Large intestine (tissue), 3 donors: ENCODE measurements around the gene C14orf119. TPM values are rescaled to one million over a fixed set of nuclear protein-coding genes. Genes with fewer than 3 reads are reported as not detected.
"Not testable (repeated sequence)": the region's sequence is repeated elsewhere in the genome, so short reads cannot be mapped to it uniquely, and the experiment has no call there.

Source experiments
- DNase-seq, 2 donors: peaks; one replicate each; pipeline versions ENCODE4 v3.0.0 to v3.0.0-alpha.2; 2013
- H3K27ac ChIP-seq: one replicate; pipeline ENCODE4 v1.5.1; 2013; ENCODE audit warnings: low read length
- H3K27me3 ChIP-seq: 2 replicates; pipeline ENCODE4 v1.6.1; 2013; ENCODE audit warnings: low read length; ENCODE audit not compliant: control insufficient read depth, insufficient read depth
- H3K36me3 ChIP-seq: 2 replicates; pipeline ENCODE4 v1.6.1; 2013; ENCODE audit warnings: low read length; ENCODE audit not compliant: control insufficient read depth, insufficient read depth
- H3K4me1 ChIP-seq: one replicate; pipeline ENCODE4 v1.6.1; 2013; ENCODE audit warnings: low read length; ENCODE audit not compliant: control insufficient read depth, insufficient read depth
- H3K4me3 ChIP-seq: one replicate; pipeline ENCODE4 v1.5.1; 2013; ENCODE audit warnings: low read length
- H3K9me3 ChIP-seq: one replicate; pipeline ENCODE4 v1.6.1; 2013; ENCODE audit warnings: mild to moderate bottlenecking, low read depth, low read length, moderate library complexity; ENCODE audit not compliant: control insufficient read depth
- WGBS: methylation state at CpG from one replicate; pipeline ENCODE4 v1.1.5; 2013; ENCODE audit warnings: low lambda C conversion rate; ENCODE audit not compliant: insufficient coverage; 5-methylcytosine and 5-hydroxymethylcytosine counted together
- polyA plus RNA-seq: library from polyadenylated mRNA; unstranded; fragments of 120-200 nt; gene quantifications from one replicate; pipeline ENCODE4 v1.2.1, GENCODE V29; 2013

C14orf119 gene
- polyA plus RNA-seq, 1 donor = 60.9 TPM

GRCh38 chr14:23101986-23102625 lies 6.8 kb downstream of the C14orf119 start:
- Histone ChIP-seq H3K9me3 (no peaks in the 10 kb centered on the region), H3K4me3 (no peak overlapping the region), H3K27me3 (peaks cover 10% of the 10 kb centered on the region), H3K27ac (no peak overlapping the region), H3K36me3 (peaks cover 20% of the 10 kb centered on the region), H3K4me1 (no peaks in the 10 kb centered on the region)
- DNase-seq = no peak
- WGBS = 81% methylated on average over 2 of the region's 10 CpGs

GRCh38 chr14:23102801-23103200 lies 7.5 kb downstream of the C14orf119 start:
- Histone ChIP-seq H3K27me3 (peaks cover 10% of the 10 kb centered on the region), H3K4me1 (no peaks in the 10 kb centered on the region), H3K4me3 (no peak overlapping the region), H3K27ac (no peak overlapping the region), H3K36me3 (peaks cover 17% of the 10 kb centered on the region), H3K9me3 (no peaks in the 10 kb centered on the region)
- WGBS = no CpG with 5 or more reads among the region's 2 CpGs
- DNase-seq = no peak

- H3K36me3 ChIP-seq = peaks cover 9% of the 10 kb centered on the region
- no peak overlapping the region for H3K27ac ChIP-seq
- WGBS = no CpG with 5 or more reads among the region's 4 CpGs
- H3K9me3 ChIP-seq = peaks cover 6% of the 10 kb centered on the region
- DNase-seq = no peak
- H3K4me1 ChIP-seq = no peaks in the 10 kb centered on the region
- no peak overlapping the region for H3K4me3 ChIP-seq
- peaks cover 10% of the 10 kb centered on the region for H3K27me3 ChIP-seq
Observed at GRCh38 chr14:23103581-23103980, 8.3 kb downstream of the C14orf119 start.

- Histone ChIP-seq H3K36me3 (peaks cover 5% of the 10 kb centered on the region), H3K9me3 (peaks cover 7% of the 10 kb centered on the region), H3K4me1 (no peaks in the 10 kb centered on the region), H3K4me3 (no peak overlapping the region), H3K27me3 (peaks cover 10% of the 10 kb centered on the region), H3K27ac (no peak overlapping the region)
- DNase-seq = no peak
- WGBS = no CpG with 5 or more reads among the region's 6 CpGs
Observed at GRCh38 chr14:23104070-23104590, 8.8 kb downstream of the C14orf119 start.

- no peaks in the 10 kb centered on the region for H3K4me1 ChIP-seq
- H3K9me3 ChIP-seq = peaks cover 7% of the 10 kb centered on the region
- no peak for DNase-seq
- H3K4me3 ChIP-seq = no peak within 1 kb of the TSS
- no peak within 1 kb of the TSS for H3K27ac ChIP-seq
- H3K27me3 ChIP-seq = peaks cover 10% of the 10 kb centered on the region
- H3K36me3 ChIP-seq = no peaks in the 10 kb centered on the region
- WGBS = no CpG with 5 or more reads among the region's 11 CpGs
Observed at GRCh38 chr14:23104591-23105347, 9.5 kb downstream of the C14orf119 start, which contains the start of gene CIROP. TSS of gene CIROP (minus strand) at chr14:23104989. CDS start at chr14:23104920, 69 bp downstream.

GRCh38 chr14:23105348-23105824 lies 10.1 kb downstream of the C14orf119 start:
- no peaks in the 10 kb centered on the region for H3K36me3 ChIP-seq
- H3K27ac ChIP-seq = no peak overlapping the region
- H3K9me3 ChIP-seq = peaks cover 7% of the 10 kb centered on the region
- no peak overlapping the region for H3K4me3 ChIP-seq
- no CpG with 5 or more reads among the region's 4 CpGs for WGBS
- H3K4me1 ChIP-seq = no peaks in the 10 kb centered on the region
- DNase-seq = no peak
- H3K27me3 ChIP-seq = peaks cover 13% of the 10 kb centered on the region

- no peaks in the 10 kb centered on the region for H3K36me3 ChIP-seq
- H3K27ac ChIP-seq = no peak overlapping the region
- H3K4me3 ChIP-seq = no peak overlapping the region
- DNase-seq = no peak
- no peaks in the 10 kb centered on the region for H3K4me1 ChIP-seq
- H3K27me3 ChIP-seq = peaks cover 24% of the 10 kb centered on the region
- peaks cover 7% of the 10 kb centered on the region for H3K9me3 ChIP-seq
Observed at GRCh38 chr14:23106747-23107045, 11.4 kb downstream of the C14orf119 start.

GRCh38 chr14:23107620-23108019 lies 12.3 kb downstream of the C14orf119 start:
- not testable (repeated sequence) for DNase-seq, H3K4me3 ChIP-seq, H3K27ac ChIP-seq, H3K9me3 ChIP-seq, H3K4me1 ChIP-seq, H3K36me3 ChIP-seq
- H3K27me3 ChIP-seq = peaks cover 32% of the 10 kb centered on the region
- 91% methylated on average over 1 of the region's 5 CpGs for WGBS

- WGBS = no CpG with 5 or more reads among the region's 24 CpGs
- peaks cover 32% of the 10 kb centered on the region for H3K27me3 ChIP-seq
Observed at GRCh38 chr14:23108169-23108568, 12.9 kb downstream of the C14orf119 start.

GRCh38 chr14:23109769-23110168 lies 14.5 kb downstream of the C14orf119 start:
- WGBS = no CpG with 5 or more reads among the region's 1 CpG
- peaks cover 3% of the 10 kb centered on the region for H3K4me1 ChIP-seq
- H3K27me3 ChIP-seq = peaks cover 31% of the 10 kb centered on the region

More at GRCh38 chr14:23108169-23108568, 12.9 kb downstream of the C14orf119 start:
- not testable (repeated sequence) for H3K4me1 ChIP-seq, H3K27ac ChIP-seq, H3K36me3 ChIP-seq, H3K9me3 ChIP-seq, DNase-seq, H3K4me3 ChIP-seq

More at GRCh38 chr14:23109769-23110168, 14.5 kb downstream of the C14orf119 start:
- no peak for DNase-seq
- Histone ChIP-seq H3K9me3 (peaks cover 7% of the 10 kb centered on the region), H3K36me3 (no peaks in the 10 kb centered on the region), H3K4me3 (no peak overlapping the region), H3K27ac (no peak overlapping the region)
